Measurements from ENCODE around the gene DHRS13.
"Not testable (repeated sequence)": the region's sequence is repeated elsewhere in the genome, so short reads cannot be mapped to it uniquely, and the experiment has no call there.

Gene DHRS13

GRCh38 chr17:28901866-28902818, 737 bp downstream of the DHRS13 start:
- DNase-seq: peak; percentile 12

GRCh38 chr17:28900986-28901726, 1.7 kb downstream of the DHRS13 start:
- no peak for DNase-seq

GRCh38 chr17:28899212-28899815, 3.6 kb downstream of the DHRS13 start:
- DNase-seq: no peak

- DNase-seq: no peak
Measured at GRCh38 chr17:28898527-28898955, 4.3 kb downstream of the DHRS13 start.

- DNase-seq: no peak
Measured at GRCh38 chr17:28897769-28898526, 4.9 kb downstream of the DHRS13 start.

GRCh38 chr17:28896884-28897768, 5.8 kb downstream of the DHRS13 start, which contains the start of gene FLOT2:
TSS of gene FLOT2 (minus strand) at chr17:28897733. CDS start at chr17:28897574, 159 bp downstream.
- DNase-seq: peak; percentile 23

- no peak for DNase-seq
Measured at GRCh38 chr17:28896491-28896883, 6.4 kb downstream of the DHRS13 start.

GRCh38 chr17:28895794-28896447, 7.0 kb downstream of the DHRS13 start:
- DNase-seq: no peak

- DNase-seq: not testable (repeated sequence)
Measured at GRCh38 chr17:28893248-28894183, 9.4 kb downstream of the DHRS13 start.

GRCh38 chr17:28892024-28892423, 10.9 kb downstream of the DHRS13 start:
- DNase-seq: no peak

GRCh38 chr17:28891201-28891600, 11.7 kb downstream of the DHRS13 start:
- no peak for DNase-seq

- DNase-seq: no peak
Measured at GRCh38 chr17:28889996-28890395, 12.9 kb downstream of the DHRS13 start.

- no peak for DNase-seq
Measured at GRCh38 chr17:28888832-28889231, 14.0 kb downstream of the DHRS13 start.

- DNase-seq: no peak
Measured at GRCh38 chr17:28887871-28888471, 14.9 kb downstream of the DHRS13 start.

GRCh38 chr17:28885951-28886350, 16.9 kb downstream of the DHRS13 start:
- no peak for DNase-seq

- no peak for DNase-seq
Measured at GRCh38 chr17:28885363-28885762, 17.5 kb downstream of the DHRS13 start.

- DNase-seq: no peak
Measured at GRCh38 chr17:28883967-28884702, 18.7 kb downstream of the DHRS13 start.

- DNase-seq: no peak
Measured at GRCh38 chr17:28882154-28882895, 20.6 kb downstream of the DHRS13 start.

Measured in DMS79 (cell line).